HG03460 (cell line): ENCODE measurements around the gene C21orf91.

Experiments used
- ATAC-seq: cut with Tn5 transposase; IDR thresholded peaks from one replicate; pipeline ENCODE4 v1.9.1; 2021; ENCODE audit not compliant: unreplicated experiment

The C21orf91 gene

GRCh38 chr21:17798796-17799195, 20.4 kb downstream of the C21orf91 start:
- ATAC-seq = no peak

- ATAC-seq = no peak
Observed at GRCh38 chr21:17797967-17798366, 21.2 kb downstream of the C21orf91 start.

- no peak for ATAC-seq
Observed at GRCh38 chr21:17796503-17796902, 22.7 kb downstream of the C21orf91 start.

GRCh38 chr21:17796037-17796403, 23.1 kb downstream of the C21orf91 start:
- ATAC-seq = no peak

- no peak for ATAC-seq
Observed at GRCh38 chr21:17795146-17796036, 23.8 kb downstream of the C21orf91 start.

- ATAC-seq = no peak
Observed at GRCh38 chr21:17794518-17795145, 24.5 kb downstream of the C21orf91 start.

GRCh38 chr21:17793246-17794123, 25.7 kb downstream of the C21orf91 start:
- peak; percentile 61 for ATAC-seq

GRCh38 chr21:17789656-17790055, 29.5 kb downstream of the C21orf91 start:
- no peak for ATAC-seq

GRCh38 chr21:17789069-17789468, 30.1 kb downstream of the C21orf91 start:
- no peak for ATAC-seq

GRCh38 chr21:17786851-17787181, 32.3 kb downstream of the C21orf91 start:
- no peak for ATAC-seq

GRCh38 chr21:17786071-17786850, 32.9 kb downstream of the C21orf91 start:
- ATAC-seq = no peak

GRCh38 chr21:17785403-17785788, 33.8 kb downstream of the C21orf91 start:
- ATAC-seq = no peak

- peak; percentile 59 for ATAC-seq
Observed at GRCh38 chr21:17784604-17785402, 34.4 kb downstream of the C21orf91 start.

GRCh38 chr21:17784180-17784598, 35.0 kb downstream of the C21orf91 start:
- ATAC-seq = peak; percentile 51

GRCh38 chr21:17783481-17784179, 35.5 kb downstream of the C21orf91 start:
- ATAC-seq = peak; percentile 34

- no peak for ATAC-seq
Observed at GRCh38 chr21:17783003-17783402, 36.2 kb downstream of the C21orf91 start.

GRCh38 chr21:17782051-17782450, 37.1 kb downstream of the C21orf91 start:
- no peak for ATAC-seq

GRCh38 chr21:17781524-17781923, 37.6 kb downstream of the C21orf91 start:
- no peak for ATAC-seq

- ATAC-seq = peak; percentile 34
Observed at GRCh38 chr21:17780539-17780938, 38.6 kb downstream of the C21orf91 start.
